Panc1 (cell line): ENCODE results near the gene GRPEL2. TPM values are rescaled to one million over a fixed set of nuclear protein-coding genes. Genes with fewer than 3 reads are reported as not detected.

ENCODE experiments used
- ATAC-seq: fragments of 200-7000 bp; cut with Tn5 transposase; 2 replicates; pipeline ENCODE4 v1.9.1; 2020; ENCODE audit warnings: mild to moderate bottlenecking, moderate library complexity
- BruUV-seq: library from RNA; stranded (reverse); fragments of 400-500 nt; replicated peaks from 2 replicates; lab custom pipeline; 2021; lab: Mats Ljungman, UMichigan
- CTCF ChIA-PET: fragments of 300-600 bp; sonication (Branson Sonifier 250); formaldehyde crosslinking; loops from one replicate; lab custom pipeline; 2022; ENCODE audit warnings: antibody characterized with exemption; lab: Charles Lee
- POLR2A ChIA-PET: fragments of 300-600 bp; sonication (Branson Sonifier 250); formaldehyde crosslinking; loops from one replicate; lab custom pipeline; 2022; ENCODE audit warnings: antibody characterized with exemption; lab: Charles Lee
- DNase-seq: peaks from one replicate; pipeline ENCODE4 v3.0.0-alpha.2; 2010; ENCODE audit warnings: low read depth, low spot score
- H3K27ac ChIP-seq: 2 replicates; pipeline ENCODE4 v1.5.1; 2011; ENCODE audit warnings: mild to moderate bottlenecking, low read length, inconsistent platforms
- H3K27me3 ChIP-seq: fragments of 200-500 bp; sonication (Bioruptor generic); 2 replicates; pipeline ENCODE4 v1.6.0; 2014; ENCODE audit warnings: low read length, inconsistent platforms; ENCODE audit not compliant: control insufficient read depth, insufficient read depth
- H3K36me3 ChIP-seq: fragments of 200-500 bp; sonication (Bioruptor generic); 2 replicates; pipeline ENCODE4 v1.5.1; 2014; ENCODE audit warnings: inconsistent platforms, mild to moderate bottlenecking, low read length, moderate library complexity; ENCODE audit not compliant: control insufficient read depth, insufficient read depth
- H3K4me1 ChIP-seq: 2 replicates; pipeline ENCODE4 v1.5.1; 2011; ENCODE audit warnings: inconsistent platforms, mild to moderate bottlenecking, low read length, moderate library complexity; ENCODE audit not compliant: control insufficient read depth, insufficient read depth
- H3K4me3 ChIP-seq, 2 experiments: 2 replicates each; pipeline ENCODE4 v1.5.1; 2011 to 2012; ENCODE audit warnings: low read depth in 2 of 2, low read length in 2 of 2, mild to moderate bottlenecking in 2 of 2, inconsistent platforms in 1 of 2, moderate library complexity in 1 of 2
- H3K9me3 ChIP-seq: fragments of 200-500 bp; sonication (Bioruptor generic); 2 replicates; pipeline ENCODE4 v1.5.1; 2014; ENCODE audit warnings: low read depth, mild to moderate bottlenecking, inconsistent platforms, low read length, moderate library complexity; ENCODE audit not compliant: control insufficient read depth, insufficient read depth
- CTCF ChIP-seq: fragments of 450-650 bp; IDR thresholded peaks from 2 replicates; pipeline ENCODE4 v1.5.1; 2017; ENCODE audit warnings: mild to moderate bottlenecking
- POLR2AphosphoS5 ChIP-seq: IDR thresholded peaks from 2 replicates; pipeline ENCODE4 v1.6.1; 2012; ENCODE audit warnings: mild to moderate bottlenecking, low read depth, low read length, moderate library complexity
- REST ChIP-seq, 2 experiments: IDR thresholded peaks; 2 replicates each; pipeline ENCODE4 v1.6.1; 2011 to 2012; ENCODE audit warnings: low read depth in 2 of 2, control low read depth in 1 of 2, low read length in 1 of 2, mild to moderate bottlenecking in 1 of 2, moderate library complexity in 1 of 2; ENCODE audit not compliant: insufficient read depth in 1 of 2
- SIN3A ChIP-seq: IDR thresholded peaks from 2 replicates; pipeline ENCODE4 v1.6.1; 2012; ENCODE audit warnings: low read depth, mild to moderate bottlenecking, low read length, moderate library complexity, borderline replicate concordance; ENCODE audit not compliant: insufficient read depth
- TCF7L2 ChIP-seq: IDR thresholded peaks from 2 replicates; pipeline ENCODE4 v1.6.1; 2011; ENCODE audit warnings: mild to moderate bottlenecking, low read depth, low read length, inconsistent platforms
- in situ Hi-C: cut with HindIII; loops from 2 replicates; pipeline ENCODE4 v1.10.0; 2016; ENCODE audit warnings: low sequenced_read_pairs, low pct_unique_long_range_greater_than_20kb
- intact Hi-C: fragments of 100-400 bp; cut with micrococcal nuclease; formaldehyde crosslinking; loops from one replicate; pipeline ENCODE4 v1.10.0; 2022; ENCODE audit not compliant: unreplicated experiment
- total RNA-seq: library from RNA; stranded (reverse); gene quantifications from one replicate; pipeline ENCODE4 v1.2.1, GENCODE V29; 2021; ENCODE audit not compliant: unreplicated experiment

The GRPEL2 gene
- total RNA-seq, 1 experiment from 2014 or later: 30.1 TPM

GRCh38 chr5:149301049-149301743 is 44.1 kb upstream of the GRPEL2 start:
- no peaks in the 10 kb centered on the region for H3K27me3 ChIP-seq
- ChIA-PET CTCF (no interaction called here), POLR2A (no interaction called here)
- no peaks in the 10 kb centered on the region for H3K36me3 ChIP-seq
- TF ChIP-seq REST (IDR thresholded peaks at IDR 0.05; ENCODE audit: insufficient read depth in 1 of 2, low read depth in 2 of 2, low read length in 1 of 2) (no peak), SIN3A (no peak), TCF7L2 (no peak), CTCF (no peak), POLR2AphosphoS5 (no peak)
- DNase-seq: no peak
- BruUV-seq: no TSS peak
- intact Hi-C loops: no loop called here
- in situ Hi-C loops: no loop called here
- H3K9me3 ChIP-seq: no peaks in the 10 kb centered on the region
- no peak overlapping the region for H3K4me3 ChIP-seq
- no peak overlapping the region for H3K27ac ChIP-seq
- H3K4me1 ChIP-seq: no peaks in the 10 kb centered on the region
- ATAC-seq: no peak

- H3K27me3 ChIP-seq: no peaks in the 10 kb centered on the region
- BruUV-seq: no TSS peak
- H3K36me3 ChIP-seq: no peaks in the 10 kb centered on the region
- H3K9me3 ChIP-seq: no peaks in the 10 kb centered on the region
- no peak overlapping the region for H3K27ac ChIP-seq
- POLR2A ChIA-PET: no interaction called here
- no peak overlapping the region for H3K4me3 ChIP-seq
- no peak for ATAC-seq
- CTCF ChIA-PET: no interaction called here
- H3K4me1 ChIP-seq: no peaks in the 10 kb centered on the region
- intact Hi-C loops: no loop called here
- TF ChIP-seq POLR2AphosphoS5 (no peak), CTCF (no peak), TCF7L2 (no peak), REST (IDR thresholded peaks at IDR 0.05; ENCODE audit: insufficient read depth in 1 of 2, low read depth in 2 of 2, low read length in 1 of 2) (no peak)
- in situ Hi-C loops: no loop called here
- no peak for DNase-seq
Observed at GRCh38 chr5:149301744-149302380, 43.4 kb upstream of the GRPEL2 start.
